PC-9 (cell line): ENCODE data around the gene ITM2B. TPM values are rescaled to one million over a fixed set of nuclear protein-coding genes. Genes with fewer than 3 reads are reported as not detected.

Experiments
- BruUV-seq: library from RNA; stranded (reverse); fragments of 400-500 nt; replicated peaks from 2 replicates; lab custom pipeline; 2021; lab: Mats Ljungman, UMichigan
- CTCF ChIA-PET: fragments of 300-600 bp; sonication (Branson Sonifier 250); formaldehyde crosslinking; loops from one replicate; lab custom pipeline; 2022; ENCODE audit warnings: antibody characterized with exemption; lab: Charles Lee
- POLR2A ChIA-PET: fragments of 300-600 bp; sonication (Branson Sonifier 250); formaldehyde crosslinking; loops from one replicate; lab custom pipeline; 2022; ENCODE audit warnings: antibody characterized with exemption; ENCODE audit not compliant: unreplicated experiment; lab: Charles Lee
- DNase-seq, 2 experiments: peaks; one replicate each; pipeline versions ENCODE4 v3.0.0 to v3.0.0-alpha.2; 2015 to 2022; ENCODE audit warnings: mixed read lengths in 1 of 2
- H2AFZ ChIP-seq: fragments of 200-600 bp; sonication (generic); 2 replicates; pipeline ENCODE4 v1.8.1; 2017; ENCODE audit warnings: antibody characterized with exemption
- H3F3A ChIP-seq: fragments of 200-600 bp; sonication (generic); 2 replicates; pipeline ENCODE4 v1.8.1; 2017; ENCODE audit warnings: antibody characterized with exemption, mild to moderate bottlenecking, low read depth; ENCODE audit not compliant: insufficient read depth
- H3K27ac ChIP-seq: fragments of 200-600 bp; sonication (generic); 2 replicates; pipeline ENCODE4 v1.6.1; 2016; ENCODE audit warnings: mixed run types
- H3K27me3 ChIP-seq: fragments of 200-600 bp; sonication (generic); 2 replicates; pipeline ENCODE4 v1.6.1; 2016; ENCODE audit warnings: low read depth, mixed run types; ENCODE audit not compliant: insufficient read depth
- H3K36me3 ChIP-seq: fragments of 200-600 bp; sonication (generic); 2 replicates; pipeline ENCODE4 v1.6.1; 2016; ENCODE audit warnings: low read depth, mixed run types
- H3K4me1 ChIP-seq: fragments of 200-600 bp; sonication (generic); replicated peaks from 2 replicates; pipeline ENCODE4 v1.6.1; 2016; ENCODE audit warnings: mixed run types; ENCODE audit not compliant: insufficient read depth
- H3K4me2 ChIP-seq: fragments of 200-600 bp; sonication (generic); 2 replicates; pipeline ENCODE4 v1.6.1; 2017; ENCODE audit warnings: mixed run types
- H3K4me3 ChIP-seq: fragments of 200-600 bp; sonication (generic); 2 replicates; pipeline ENCODE4 v1.6.1; 2016; ENCODE audit warnings: mixed run types
- H3K79me2 ChIP-seq: fragments of 200-600 bp; sonication (generic); 2 replicates; pipeline ENCODE4 v1.6.1; 2017; ENCODE audit warnings: low read depth, mixed run types
- H3K9me2 ChIP-seq: fragments of 200-600 bp; sonication (generic); 2 replicates; pipeline ENCODE4 v1.8.1; 2017; ENCODE audit warnings: mild to moderate bottlenecking; ENCODE audit not compliant: insufficient read depth
- H3K9me3 ChIP-seq: fragments of 200-600 bp; sonication (generic); 2 replicates; pipeline ENCODE4 v1.8.1; 2016; ENCODE audit warnings: low read depth; ENCODE audit not compliant: insufficient read depth
- H4K20me1 ChIP-seq: fragments of 200-600 bp; sonication (generic); 2 replicates; pipeline ENCODE4 v1.8.1; 2017; ENCODE audit not compliant: insufficient read depth
- EZH2 ChIP-seq: fragments of 200-600 bp; sonication (generic); IDR thresholded peaks from 2 replicates; pipeline ENCODE4 v1.8.0; 2017; ENCODE audit warnings: antibody characterized with exemption, low read depth
- intact Hi-C: fragments of 100-400 bp; cut with micrococcal nuclease; formaldehyde crosslinking; loops from one replicate; pipeline ENCODE4 v1.10.0; 2022; ENCODE audit not compliant: unreplicated experiment
- total RNA-seq: library from RNA; stranded (reverse); gene quantifications from 2 replicates; pipeline ENCODE4 v1.2.3, GENCODE V29; 2021
- TF ChIP-seq, protein P1 (sequence below): fragments of 200-600 bp; sonication (generic); conservative IDR thresholded peaks from 2 replicates; pipeline ENCODE4 v1.6.1; 2017; ENCODE audit warnings: mixed run types, antibody characterized with exemption, mild to moderate bottlenecking, moderate library complexity

ITM2B gene
- total RNA-seq, 1 experiment from 2014 or later: 155 TPM

DNA sequence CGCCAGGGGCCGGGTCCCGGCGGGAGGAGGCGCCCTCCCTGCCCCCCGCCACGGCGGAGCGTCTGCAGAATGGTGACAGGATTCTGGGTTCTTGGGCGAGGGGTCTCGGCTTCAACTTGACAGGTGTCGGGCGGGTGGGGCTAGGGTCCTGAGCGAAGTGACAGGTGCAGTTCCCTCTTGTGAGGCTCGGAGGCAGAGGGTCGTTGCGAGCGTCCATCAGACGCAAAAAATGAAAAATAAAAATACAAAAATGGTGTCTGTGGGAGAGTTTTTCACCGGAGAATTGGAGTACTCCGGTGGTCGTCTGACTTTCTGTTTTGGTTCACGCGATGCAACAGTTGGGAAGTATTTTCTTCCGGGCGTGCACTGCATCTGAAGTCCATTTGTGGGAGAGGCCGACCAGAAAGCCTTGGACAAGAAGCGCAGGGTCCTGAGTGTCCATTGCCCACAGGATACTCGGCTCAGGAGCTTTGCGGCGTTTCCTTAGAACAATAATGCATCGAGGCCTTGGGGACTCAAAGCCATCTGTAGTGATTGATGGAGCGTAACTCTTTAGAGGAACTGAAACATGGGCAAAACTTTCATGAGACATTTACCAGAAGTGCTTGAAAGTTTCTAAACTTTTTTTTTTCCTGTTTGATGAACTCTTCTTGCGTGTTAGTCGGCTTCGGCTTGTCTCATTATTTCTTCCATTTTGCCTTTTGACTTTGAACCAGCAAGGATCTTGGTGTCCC is 71.3 kb downstream of the ITM2B start:
- ChIA-PET CTCF (no interaction called here), POLR2A (interaction anchor here (0.7 kb wide), 1 partner anchor 109 kb away, joined by 3 read pairs; the partner anchor contains the start of gene LPAR6)
- Histone ChIP-seq H3K4me1 (peaks cover 18% of the 10 kb centered on the region), H3K36me3 (no peaks in the 10 kb centered on the region), H3K79me2 (peaks cover 30% of the 10 kb centered on the region), H3K9me3 (no peaks in the 10 kb centered on the region), H4K20me1 (no peaks in the 10 kb centered on the region), H3K4me2 (peak overlapping the region; percentile 93), H3F3A (peaks cover 18% of the 10 kb centered on the region), H3K27me3 (no peaks in the 10 kb centered on the region), H3K4me3 (peak overlapping the region; percentile 97), H3K9me2 (no peaks in the 10 kb centered on the region), H3K27ac (peak overlapping the region; percentile 93), H2AFZ (peak overlapping the region; percentile 100)
- BruUV-seq: TSS peak; percentile 48
- intact Hi-C loops: loop anchor here (2.0 to 5.0 kb wide), 2 partner anchors 67 to 210 kb away; partner anchors contain the start of gene MED4
- TF ChIP-seq, protein P1, sequence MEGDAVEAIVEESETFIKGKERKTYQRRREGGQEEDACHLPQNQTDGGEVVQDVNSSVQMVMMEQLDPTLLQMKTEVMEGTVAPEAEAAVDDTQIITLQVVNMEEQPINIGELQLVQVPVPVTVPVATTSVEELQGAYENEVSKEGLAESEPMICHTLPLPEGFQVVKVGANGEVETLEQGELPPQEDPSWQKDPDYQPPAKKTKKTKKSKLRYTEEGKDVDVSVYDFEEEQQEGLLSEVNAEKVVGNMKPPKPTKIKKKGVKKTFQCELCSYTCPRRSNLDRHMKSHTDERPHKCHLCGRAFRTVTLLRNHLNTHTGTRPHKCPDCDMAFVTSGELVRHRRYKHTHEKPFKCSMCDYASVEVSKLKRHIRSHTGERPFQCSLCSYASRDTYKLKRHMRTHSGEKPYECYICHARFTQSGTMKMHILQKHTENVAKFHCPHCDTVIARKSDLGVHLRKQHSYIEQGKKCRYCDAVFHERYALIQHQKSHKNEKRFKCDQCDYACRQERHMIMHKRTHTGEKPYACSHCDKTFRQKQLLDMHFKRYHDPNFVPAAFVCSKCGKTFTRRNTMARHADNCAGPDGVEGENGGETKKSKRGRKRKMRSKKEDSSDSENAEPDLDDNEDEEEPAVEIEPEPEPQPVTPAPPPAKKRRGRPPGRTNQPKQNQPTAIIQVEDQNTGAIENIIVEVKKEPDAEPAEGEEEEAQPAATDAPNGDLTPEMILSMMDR: no peak
- TF ChIP-seq EZH2: no peak
- peak in 1 of 2 experiments; percentile 8 for DNase-seq

DNA sequence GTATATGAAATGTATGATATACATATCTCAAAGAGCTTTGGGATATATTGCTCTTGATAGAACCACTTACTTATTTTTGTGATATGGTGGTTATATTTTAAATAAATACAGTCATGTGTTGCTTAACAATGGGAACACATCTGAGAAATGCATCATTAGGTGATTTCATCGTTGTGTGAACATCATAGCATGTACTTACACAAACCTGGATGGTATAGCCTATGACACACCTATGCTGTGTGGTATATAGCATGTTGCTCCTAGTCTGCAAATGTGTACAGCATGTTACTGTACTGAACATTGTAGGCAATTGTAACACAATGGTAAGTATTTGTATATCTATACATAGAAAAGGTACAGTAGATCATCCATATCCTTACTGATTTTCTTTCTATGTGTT is 78.2 kb downstream of the ITM2B start:
- ChIA-PET CTCF (no interaction called here), POLR2A (no interaction called here)
- H3K27ac ChIP-seq: no peak overlapping the region
- no peaks in the 10 kb centered on the region for H4K20me1 ChIP-seq
- H3K9me2 ChIP-seq: no peaks in the 10 kb centered on the region
- H2AFZ ChIP-seq: no peak overlapping the region
- H3F3A ChIP-seq: no peaks in the 10 kb centered on the region
- H3K27me3 ChIP-seq: no peaks in the 10 kb centered on the region
- H3K4me3 ChIP-seq: no peak overlapping the region
- H3K4me1 ChIP-seq: no peaks in the 10 kb centered on the region
- BruUV-seq: no TSS peak
- H3K79me2 ChIP-seq: peaks cover 13% of the 10 kb centered on the region
- no peaks in the 10 kb centered on the region for H3K9me3 ChIP-seq
- no peak overlapping the region for H3K4me2 ChIP-seq
- DNase-seq: no peak
- intact Hi-C loops: no loop called here
- no peaks in the 10 kb centered on the region for H3K36me3 ChIP-seq
- TF ChIP-seq EZH2: no peak
- TF ChIP-seq, protein P1: no peak

DNA sequence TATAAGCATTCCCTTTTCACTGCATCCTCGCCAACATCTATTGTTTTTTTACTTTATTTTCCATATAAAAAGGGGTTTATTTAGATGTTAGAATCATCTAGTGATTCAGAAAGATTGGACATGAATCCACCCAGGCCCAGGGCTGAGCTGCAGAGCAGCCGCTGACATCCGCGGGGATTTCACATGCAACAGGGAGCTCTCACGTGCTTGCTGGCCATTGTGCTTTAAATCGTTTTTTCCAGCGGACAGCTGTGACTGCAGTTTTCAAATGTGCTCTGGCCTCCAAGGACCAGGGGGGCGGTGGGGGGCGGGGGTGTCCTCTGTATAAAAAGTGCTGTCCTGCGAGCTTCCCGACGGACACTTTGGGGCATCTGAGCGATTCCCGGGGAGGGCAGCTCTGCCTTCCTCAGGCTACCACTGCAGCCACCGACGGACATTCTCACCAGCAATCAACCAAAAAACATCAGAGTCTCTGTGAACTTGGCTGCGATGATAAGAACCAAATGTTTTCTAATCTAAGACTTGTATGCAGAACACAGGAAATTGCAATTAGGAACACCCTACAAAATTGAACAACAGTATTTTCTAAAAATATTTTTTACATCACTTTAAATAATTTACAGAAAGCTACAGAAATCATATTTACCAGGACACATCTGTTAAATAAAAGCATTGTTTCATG is 83.1 kb downstream of the ITM2B start:
- no peaks in the 10 kb centered on the region for H3K4me1 ChIP-seq
- no peak overlapping the region for H3K4me3 ChIP-seq
- no TSS peak for BruUV-seq
- H2AFZ ChIP-seq: no peak overlapping the region
- H3K9me3 ChIP-seq: no peaks in the 10 kb centered on the region
- no peaks in the 10 kb centered on the region for H3K36me3 ChIP-seq
- H3K4me2 ChIP-seq: no peak overlapping the region
- no peak overlapping the region for H3K27ac ChIP-seq
- no peaks in the 10 kb centered on the region for H3F3A ChIP-seq
- intact Hi-C loops: no loop called here
- H3K79me2 ChIP-seq: 0 out of 2 replicates have a peak, but pooled peaks cover 4% of the 10 kb centered on the region
- DNase-seq: no peak
- ChIA-PET POLR2A (no interaction called here), CTCF (no interaction called here)
- no peaks in the 10 kb centered on the region for H3K9me2 ChIP-seq
- H4K20me1 ChIP-seq: no peaks in the 10 kb centered on the region
- no peaks in the 10 kb centered on the region for H3K27me3 ChIP-seq
- TF ChIP-seq EZH2: no peak
- TF ChIP-seq, protein P1: no peak
